KMS-11 (cell line): Measurements from ENCODE around the gene ADAMTSL2.

Source experiments
- H2AFZ ChIP-seq: fragments of 200-600 bp; sonication (generic); 2 replicates; pipeline ENCODE4 v1.6.1; 2016; ENCODE audit warnings: antibody characterized with exemption, mixed run types, low read depth
- H3K27ac ChIP-seq: fragments of 200-600 bp; sonication (generic); 2 replicates; pipeline ENCODE4 v1.6.1; 2016; ENCODE audit warnings: mild to moderate bottlenecking, mixed run types
- H3K27me3 ChIP-seq: fragments of 200-600 bp; sonication (generic); 2 replicates; pipeline ENCODE4 v1.6.1; 2017; ENCODE audit warnings: mild to moderate bottlenecking, low read depth, mixed run types, moderate library complexity; ENCODE audit not compliant: insufficient read depth
- H3K36me3 ChIP-seq: fragments of 200-600 bp; sonication (generic); 2 replicates; pipeline ENCODE4 v1.6.1; 2017; ENCODE audit warnings: mild to moderate bottlenecking, mixed run types; ENCODE audit not compliant: insufficient read depth
- H3K4me1 ChIP-seq: fragments of 200-600 bp; sonication (generic); 2 replicates; pipeline ENCODE4 v1.6.1; 2016; ENCODE audit warnings: mild to moderate bottlenecking, low read depth, mixed run types; ENCODE audit not compliant: poor library complexity, severe bottlenecking
- H3K4me2 ChIP-seq: fragments of 200-600 bp; sonication (generic); 2 replicates; pipeline ENCODE4 v1.7.0; 2016; ENCODE audit warnings: mild to moderate bottlenecking, mixed run types
- H3K4me3 ChIP-seq: fragments of 200-600 bp; sonication (generic); IDR thresholded peaks from 2 replicates; pipeline ENCODE4 v1.6.1; 2017; ENCODE audit warnings: low read depth, low read length, mixed read lengths; ENCODE audit not compliant: insufficient read depth
- H3K79me2 ChIP-seq: fragments of 200-600 bp; sonication (generic); 2 replicates; pipeline ENCODE4 v1.6.1; 2016; ENCODE audit warnings: low read depth, mixed run types; ENCODE audit not compliant: insufficient read depth
- H3K9ac ChIP-seq: fragments of 200-600 bp; sonication (generic); 2 replicates; pipeline ENCODE4 v1.6.1; 2016; ENCODE audit warnings: mild to moderate bottlenecking, mixed run types
- H4K20me1 ChIP-seq: fragments of 200-600 bp; sonication (generic); 2 replicates; pipeline ENCODE4 v1.6.1; 2016; ENCODE audit warnings: mild to moderate bottlenecking, mixed run types; ENCODE audit not compliant: insufficient read depth
- CTCF ChIP-seq: fragments of 200-600 bp; sonication (generic); conservative IDR thresholded peaks from 2 replicates; pipeline ENCODE4 v1.6.1; 2017; ENCODE audit warnings: low read depth, mild to moderate bottlenecking, antibody characterized with exemption, low read length, moderate library complexity, mixed read lengths

ADAMTSL2 gene

GRCh38 chr9:133566817-133567216, 32.3 kb downstream of the ADAMTSL2 start:
- H3K4me1 ChIP-seq = no peaks in the 10 kb centered on the region

DNA sequence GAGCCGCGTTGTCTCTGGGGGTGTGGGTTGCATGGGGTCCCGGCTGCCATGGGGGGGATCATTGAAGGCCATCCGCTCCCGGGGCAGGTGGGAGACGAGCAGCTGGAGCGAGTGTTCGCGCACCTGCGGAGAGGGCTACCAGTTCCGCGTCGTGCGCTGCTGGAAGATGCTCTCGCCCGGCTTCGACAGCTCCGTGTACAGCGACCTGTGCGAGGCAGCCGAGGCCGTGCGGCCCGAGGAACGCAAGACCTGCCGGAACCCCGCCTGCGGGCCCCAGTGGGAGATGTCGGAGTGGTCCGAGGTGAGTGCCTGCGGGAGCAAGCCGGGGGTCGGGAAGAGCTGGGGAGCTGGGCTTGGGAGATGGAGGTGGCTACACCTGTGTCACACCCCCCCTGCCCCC, 33.7 kb downstream of the ADAMTSL2 start:
- TF ChIP-seq CTCF = no peak
- Histone ChIP-seq H3K9ac (no peak overlapping the region), H3K4me2 (no peak overlapping the region), H3K79me2 (no peaks in the 10 kb centered on the region), H3K4me1 (no peaks in the 10 kb centered on the region), H3K27me3 (peaks cover 43% of the 10 kb centered on the region; the same call in 1 of the 2 replicates), H3K4me3 (no peak overlapping the region), H4K20me1 (no peaks in the 10 kb centered on the region), H3K27ac (no peak overlapping the region), H2AFZ (no peak overlapping the region), H3K36me3 (no peaks in the 10 kb centered on the region)

More at GRCh38 chr9:133566817-133567216, 32.3 kb downstream of the ADAMTSL2 start:
- Histone ChIP-seq H4K20me1 (no peaks in the 10 kb centered on the region), H3K4me2 (no peak overlapping the region), H3K79me2 (no peaks in the 10 kb centered on the region), H3K9ac (no peak overlapping the region), H2AFZ (no peak overlapping the region), H3K36me3 (no peaks in the 10 kb centered on the region), H3K27ac (no peak overlapping the region), H3K4me3 (no peak overlapping the region), H3K27me3 (peaks cover 41% of the 10 kb centered on the region; the same call in 1 of the 2 replicates)
- no peak for TF ChIP-seq CTCF

DNA sequence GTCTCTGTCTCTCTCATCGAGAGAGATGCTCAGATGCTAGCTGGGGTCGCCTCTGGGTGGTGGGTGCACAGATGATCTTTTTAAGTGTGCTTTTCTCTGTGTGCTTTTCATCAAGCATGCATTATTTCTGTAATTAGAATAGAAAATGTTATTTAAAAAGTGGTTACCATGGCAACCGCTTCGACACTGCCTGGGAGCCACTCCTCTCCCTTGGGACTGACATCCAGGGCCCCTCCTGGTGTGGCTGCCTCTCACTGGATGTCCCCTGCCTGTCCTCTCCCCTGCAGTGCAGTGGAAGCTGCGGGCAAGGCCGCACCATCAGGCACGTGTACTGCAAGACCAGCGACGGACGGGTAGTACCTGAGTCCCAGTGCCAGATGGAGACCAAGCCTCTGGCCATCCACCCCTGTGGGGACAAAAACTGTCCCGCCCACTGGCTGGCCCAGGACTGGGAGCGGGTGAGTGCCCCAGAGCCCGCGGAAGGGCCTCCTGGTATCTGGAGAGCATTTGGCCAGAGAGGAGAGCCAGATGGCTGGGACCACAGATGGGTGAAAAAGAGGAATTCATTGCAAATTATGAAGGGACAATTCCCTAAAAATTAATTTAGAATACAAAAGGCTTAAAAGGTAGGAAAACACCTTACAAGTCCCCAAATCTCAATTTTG, 34.7 kb downstream of the ADAMTSL2 start:
- Histone ChIP-seq H3K27me3 (peaks cover 44% of the 10 kb centered on the region; the same call in 1 of the 2 replicates), H3K27ac (no peak overlapping the region), H3K36me3 (no peaks in the 10 kb centered on the region), H3K79me2 (no peaks in the 10 kb centered on the region), H3K4me1 (no peaks in the 10 kb centered on the region), H4K20me1 (no peaks in the 10 kb centered on the region), H3K4me2 (no peak overlapping the region), H3K9ac (no peak overlapping the region), H2AFZ (no peak overlapping the region), H3K4me3 (no peak overlapping the region)
- TF ChIP-seq CTCF = no peak

DNA sequence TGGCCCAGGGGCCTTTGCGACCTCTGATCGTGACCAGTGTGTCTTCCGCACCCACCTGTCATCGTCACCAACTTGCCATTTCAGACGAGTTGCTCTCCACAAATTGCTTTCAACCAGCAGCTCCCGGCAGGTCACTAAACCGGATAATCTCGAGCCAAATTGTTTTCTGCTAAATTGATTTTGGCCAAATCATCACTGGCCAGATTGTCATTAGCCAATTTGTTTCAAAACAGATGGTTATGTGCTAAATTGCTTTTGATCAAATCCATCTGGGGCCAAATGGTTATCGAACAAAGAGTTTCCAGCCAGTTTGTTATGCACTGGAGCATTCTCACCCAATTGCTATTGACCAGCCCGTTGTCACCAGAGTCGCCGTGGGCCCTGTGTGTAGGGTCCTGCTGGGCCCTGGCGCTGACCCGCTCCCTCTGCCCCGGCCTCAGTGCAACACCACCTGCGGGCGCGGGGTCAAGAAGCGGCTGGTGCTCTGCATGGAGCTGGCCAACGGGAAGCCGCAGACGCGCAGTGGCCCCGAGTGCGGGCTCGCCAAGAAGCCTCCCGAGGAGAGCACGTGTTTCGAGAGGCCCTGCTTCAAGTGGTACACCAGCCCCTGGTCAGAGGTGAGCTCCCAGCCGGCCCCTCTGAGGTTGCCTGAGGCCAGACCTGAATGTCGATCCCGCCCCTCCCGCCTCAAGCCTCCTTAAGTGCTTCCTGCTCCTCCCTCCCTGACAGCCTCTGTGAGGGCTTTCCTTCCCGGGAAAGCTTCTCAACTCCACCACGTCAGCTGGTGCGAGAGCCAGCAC, 35.6 kb downstream of the ADAMTSL2 start:
- no peaks in the 10 kb centered on the region for H3K4me1 ChIP-seq
- TF ChIP-seq CTCF = no peak
- no peak overlapping the region for H2AFZ ChIP-seq
- no peaks in the 10 kb centered on the region for H4K20me1 ChIP-seq
- no peak overlapping the region for H3K27ac ChIP-seq
- no peak overlapping the region for H3K9ac ChIP-seq
- no peaks in the 10 kb centered on the region for H3K36me3 ChIP-seq
- no peak overlapping the region for H3K4me3 ChIP-seq
- H3K27me3 ChIP-seq = peaks cover 39% of the 10 kb centered on the region; the same call in 1 of the 2 replicates
- no peak overlapping the region for H3K4me2 ChIP-seq
- H3K79me2 ChIP-seq = no peaks in the 10 kb centered on the region
